GM21529 (cell line): ENCODE data around the gene EML5.
A peak's percentile ranks its signal among the peaks of the same experiment; 100 is the strongest.

Experiments
- ATAC-seq: cut with Tn5 transposase; IDR thresholded peaks from one replicate; pipeline ENCODE4 v1.9.1; 2021; ENCODE audit not compliant: unreplicated experiment

Gene EML5

DNA sequence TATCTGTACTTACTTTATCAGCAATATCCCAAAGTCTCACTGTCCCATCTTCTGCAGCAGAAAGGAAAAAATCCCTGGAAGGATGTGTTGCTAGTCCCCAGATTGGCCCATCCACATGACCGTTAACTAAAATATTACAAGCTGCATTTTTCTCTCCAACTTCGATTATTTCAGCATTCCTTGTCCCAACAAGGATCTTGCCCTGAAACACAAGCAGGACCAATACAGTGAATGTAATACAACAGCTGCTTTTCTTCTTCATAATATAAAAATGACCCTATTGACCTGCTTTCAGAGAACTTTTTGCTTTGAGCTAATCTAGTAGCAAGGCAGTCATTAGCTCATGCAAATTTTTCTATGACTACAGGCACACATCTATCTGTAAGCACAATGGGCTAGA, 171.7 kb downstream of the EML5 start:
- ATAC-seq = no peak

DNA sequence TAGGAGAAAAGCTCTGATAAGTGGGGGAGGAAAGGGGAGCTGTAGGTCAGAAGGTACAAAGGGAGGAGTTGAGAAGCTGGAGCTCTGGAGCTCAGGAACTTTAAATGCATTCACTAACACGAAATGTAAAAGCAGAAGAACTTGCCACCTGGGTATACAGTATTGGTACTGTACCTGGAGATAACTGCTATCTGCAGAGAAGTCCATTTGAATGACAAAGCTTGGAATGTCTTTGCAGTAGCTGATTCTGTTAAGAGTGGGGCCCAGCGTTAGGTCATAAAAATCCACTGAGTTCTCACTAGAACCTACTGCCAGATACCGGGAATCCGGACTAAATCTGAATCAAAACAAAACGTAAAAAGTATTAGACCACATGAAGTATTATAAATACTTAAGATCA, 174.3 kb downstream of the EML5 start:
- ATAC-seq = no peak

DNA sequence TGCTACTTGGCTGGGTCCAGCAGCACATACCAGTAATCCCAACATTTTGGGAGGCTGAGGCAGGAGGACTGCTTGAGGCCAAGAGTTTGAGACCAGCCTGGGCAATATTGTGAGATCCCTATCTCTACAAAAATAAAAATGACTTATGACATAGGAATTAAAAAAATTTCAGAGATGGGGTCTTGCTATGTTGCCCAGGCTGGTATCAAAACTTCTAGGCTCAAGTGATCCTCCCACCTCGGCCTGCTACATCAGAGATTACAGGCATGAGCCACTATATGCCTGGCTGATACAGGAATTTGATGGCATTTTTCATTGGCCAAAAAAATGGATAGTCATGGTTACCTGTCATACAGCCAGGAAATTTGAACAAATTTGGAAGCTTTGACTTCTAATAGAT, 175.3 kb downstream of the EML5 start:
- ATAC-seq = no peak

- ATAC-seq = no peak
These were observed 176.1 kb downstream of the EML5 start for GRCh38 chr14:88616697-88617096.

DNA sequence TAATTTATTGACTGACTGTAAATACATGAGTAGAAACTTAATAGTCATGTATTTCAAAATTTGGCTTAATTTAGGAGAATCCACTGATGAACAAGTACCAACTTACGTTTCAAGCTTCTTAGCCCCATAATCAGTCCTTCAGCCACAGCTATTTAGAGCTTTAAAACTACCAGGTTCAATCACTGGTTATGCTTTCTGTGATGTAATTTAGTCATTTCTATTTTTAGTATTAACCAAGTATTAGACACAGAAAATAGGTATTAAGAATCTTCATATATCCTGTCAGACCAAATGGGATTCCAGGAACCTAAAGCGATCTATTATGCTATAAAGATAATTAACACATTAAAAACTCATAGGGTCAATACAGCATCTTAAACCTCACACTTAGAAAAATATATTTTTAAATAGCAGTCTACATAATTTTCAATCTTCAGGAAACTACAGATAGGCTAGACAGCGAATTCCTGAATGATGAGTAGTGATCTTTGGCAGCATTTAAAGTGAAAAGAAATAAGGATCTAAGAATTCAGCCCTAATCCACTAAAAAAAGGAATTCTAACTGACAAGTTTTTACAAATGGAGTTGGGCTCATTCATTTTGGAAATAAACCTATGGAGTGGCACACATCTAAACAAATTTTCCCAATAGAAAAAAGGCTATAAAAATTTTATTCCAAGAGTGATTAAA, 178.4 kb downstream of the EML5 start:
- peak; percentile 61 for ATAC-seq

DNA sequence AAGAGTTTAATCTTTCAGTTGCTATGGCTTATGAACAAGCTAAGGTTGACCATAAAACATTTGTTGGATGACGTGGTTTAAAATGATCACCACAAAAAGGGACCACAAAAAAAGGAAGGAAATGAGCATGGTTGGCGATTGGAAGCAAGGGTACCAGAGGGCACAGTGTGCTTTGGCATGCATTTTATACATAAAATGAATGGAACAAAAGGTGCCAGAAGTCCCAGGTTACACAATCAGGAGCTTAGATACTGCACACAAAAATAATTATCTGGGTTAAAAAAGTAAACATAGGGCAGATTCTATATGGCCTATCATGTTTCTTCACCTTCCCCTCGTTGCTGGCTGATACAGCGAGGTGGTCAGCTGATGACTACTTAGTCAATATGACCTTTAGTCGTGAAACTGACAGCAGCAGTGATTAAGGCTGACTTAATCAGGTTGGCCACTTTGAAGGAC, 179.2 kb downstream of the EML5 start:
- peak; percentile 54 for ATAC-seq

DNA sequence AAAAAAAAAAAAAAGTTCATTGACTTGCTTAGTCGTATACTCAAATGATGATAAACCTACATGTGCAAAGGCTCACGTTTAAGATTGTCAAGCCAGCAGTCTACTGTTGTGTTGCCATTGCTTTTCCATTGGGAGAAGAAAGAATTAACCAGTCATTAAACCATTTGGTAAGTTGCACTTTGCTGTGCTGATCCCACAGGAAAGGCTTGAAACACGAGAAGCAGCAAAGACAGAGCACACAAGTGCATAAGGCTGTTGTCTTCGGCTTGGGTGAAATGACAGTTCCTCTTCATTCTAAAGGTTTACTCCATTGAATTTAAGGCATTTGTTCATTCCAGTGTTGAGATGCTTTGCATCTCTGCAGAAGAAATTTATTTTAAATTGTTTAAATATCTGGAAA, 179.8 kb downstream of the EML5 start:
- no peak for ATAC-seq

DNA sequence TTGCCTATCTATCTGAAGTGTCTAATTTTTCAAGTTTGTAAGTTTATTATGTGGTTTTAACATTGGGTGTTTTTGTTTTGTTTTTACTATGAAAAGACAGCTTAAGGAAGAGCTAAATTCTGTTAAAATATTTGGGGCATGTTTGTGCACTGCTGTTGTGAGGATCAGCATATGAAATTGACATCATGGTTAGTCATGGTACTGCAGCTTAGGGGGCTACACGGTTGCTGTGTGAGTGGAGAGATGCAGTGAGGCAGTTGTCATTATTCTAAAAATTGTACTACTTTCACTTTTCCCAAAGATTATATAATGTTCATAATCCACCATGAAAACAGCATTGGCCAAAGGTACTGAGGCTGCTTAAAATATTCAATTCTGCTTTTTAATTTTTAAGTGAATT, 180.9 kb downstream of the EML5 start:
- ATAC-seq = no peak

DNA sequence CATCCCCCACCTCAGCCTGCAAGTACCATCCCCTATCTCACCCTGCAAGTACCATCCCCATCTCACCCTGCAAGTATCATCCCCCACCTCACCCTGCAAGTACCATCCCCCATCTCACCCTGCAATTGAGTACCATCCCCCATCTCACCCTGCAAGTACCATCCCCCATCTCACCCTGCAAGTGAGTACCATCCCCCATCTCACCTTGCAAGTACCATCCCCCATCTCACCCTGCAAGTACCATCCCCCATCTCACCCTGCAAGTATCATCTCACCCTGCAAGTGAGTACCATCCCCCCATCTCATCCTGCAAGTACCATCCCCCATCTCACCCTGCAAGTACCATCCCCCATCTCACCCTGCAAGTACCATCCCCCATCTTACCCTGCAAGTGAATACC, 184.9 kb downstream of the EML5 start:
- no peak for ATAC-seq

DNA sequence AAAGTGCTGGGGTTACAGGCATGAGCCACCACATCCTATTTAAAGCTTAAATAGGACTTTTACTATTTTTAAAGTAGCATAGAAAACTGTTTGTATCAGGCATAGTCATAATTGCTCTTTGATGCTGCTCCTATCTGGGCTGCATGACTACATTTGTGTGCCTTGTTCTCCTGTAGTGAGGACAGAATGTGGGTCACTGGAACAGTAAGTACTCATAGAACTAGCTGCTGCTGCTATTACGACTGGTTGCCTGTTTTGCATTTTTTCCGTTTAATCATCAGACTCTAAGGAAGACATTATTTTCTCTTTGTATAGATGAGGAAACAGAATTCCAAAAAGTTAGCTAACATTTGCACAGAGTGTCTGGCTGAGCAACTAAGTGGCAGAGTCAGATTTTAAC, 187.2 kb downstream of the EML5 start:
- ATAC-seq = no peak

- ATAC-seq = no peak
These were observed 188.5 kb downstream of the EML5 start for GRCh38 chr14:88604212-88604611.

- ATAC-seq = peak; percentile 91
These were observed 192.9 kb downstream of the EML5 start for GRCh38 chr14:88599761-88600439.

DNA sequence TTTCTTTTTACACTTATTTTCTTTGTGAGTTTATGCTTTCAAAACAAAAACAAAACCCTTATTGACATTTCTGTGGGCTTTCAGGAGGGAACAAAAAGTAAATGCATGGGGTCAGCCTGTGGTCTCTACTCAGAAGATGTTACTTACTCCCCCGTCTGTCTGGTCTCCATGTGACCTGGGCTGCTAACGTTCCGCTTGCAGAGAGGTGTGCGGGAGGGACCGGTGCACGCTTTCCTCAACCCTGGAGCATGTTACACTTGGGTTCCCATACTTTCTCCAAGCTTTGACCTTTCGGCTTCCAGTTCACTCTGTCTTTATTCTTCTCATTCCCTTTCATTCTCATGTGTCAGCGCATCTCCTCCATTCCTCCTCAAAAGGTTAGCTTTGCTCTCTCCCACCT, 193.4 kb downstream of the EML5 start:
- ATAC-seq = peak; percentile 36

DNA sequence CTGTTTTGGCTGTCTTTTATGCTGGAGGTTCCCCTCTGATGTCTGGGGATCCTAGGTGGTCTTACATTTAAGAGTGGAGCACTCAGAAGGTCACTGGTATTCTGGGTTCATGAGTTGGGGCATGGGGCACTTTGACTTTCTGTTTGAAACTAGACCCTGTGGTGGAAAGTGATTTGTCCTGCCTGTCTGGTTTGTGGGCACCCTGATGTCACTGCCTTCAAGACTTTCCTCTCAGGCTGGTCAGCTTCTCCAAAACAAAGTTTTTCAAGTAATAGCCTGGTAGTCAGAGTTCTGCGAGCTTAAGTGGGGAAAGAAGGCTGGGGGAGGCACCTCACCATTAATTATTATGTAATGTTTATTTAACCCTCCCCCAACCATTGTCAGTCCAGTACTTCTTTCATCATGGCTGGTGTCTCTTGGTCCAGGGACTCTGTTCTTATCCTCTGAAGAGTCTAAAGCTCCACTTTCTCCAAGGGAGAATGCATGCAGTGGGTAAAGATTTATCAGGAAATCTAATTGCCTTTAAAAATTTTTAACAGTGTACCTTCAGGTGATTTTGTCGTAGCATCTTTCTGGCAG, 194.6 kb downstream of the EML5 start:
- no peak for ATAC-seq

DNA sequence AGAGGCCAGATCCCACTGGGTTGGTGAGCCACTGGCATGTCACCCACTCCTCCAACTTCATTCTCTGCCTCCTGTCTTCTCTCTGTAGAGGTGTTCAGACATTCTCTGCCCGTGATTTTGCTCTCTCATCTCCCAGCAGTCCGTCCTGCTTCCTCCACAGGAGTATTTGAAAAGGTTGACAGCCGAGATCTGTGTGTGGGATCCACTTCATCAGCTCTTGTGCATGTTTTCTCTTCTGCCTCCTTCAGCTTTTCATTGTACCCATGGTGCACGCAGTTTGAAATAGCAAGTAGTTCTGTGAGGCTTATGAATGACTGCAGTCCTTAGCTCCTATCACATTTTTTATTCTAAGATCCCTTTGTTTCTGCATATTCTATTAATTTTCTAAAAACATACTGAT, 195.2 kb downstream of the EML5 start:
- no peak for ATAC-seq

DNA sequence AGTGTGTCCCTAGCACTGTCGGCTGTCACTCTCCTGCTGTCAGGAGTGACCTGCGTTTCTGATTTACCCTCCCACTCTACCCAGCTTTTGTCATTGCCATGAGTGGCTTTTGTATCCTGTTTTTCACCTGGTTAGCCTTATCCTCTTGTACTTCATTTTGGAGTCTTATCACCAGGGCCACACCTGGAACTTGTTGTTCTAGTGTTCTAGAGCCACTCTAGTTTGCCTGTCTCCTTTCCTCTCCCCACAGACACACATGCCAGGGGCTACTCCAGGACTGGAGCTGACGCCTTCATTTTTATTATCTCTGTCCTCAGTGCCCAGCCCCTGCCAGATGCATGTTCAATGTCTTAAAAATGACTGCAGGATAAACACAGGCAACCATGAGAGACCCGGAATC, 195.7 kb downstream of the EML5 start:
- no peak for ATAC-seq

DNA sequence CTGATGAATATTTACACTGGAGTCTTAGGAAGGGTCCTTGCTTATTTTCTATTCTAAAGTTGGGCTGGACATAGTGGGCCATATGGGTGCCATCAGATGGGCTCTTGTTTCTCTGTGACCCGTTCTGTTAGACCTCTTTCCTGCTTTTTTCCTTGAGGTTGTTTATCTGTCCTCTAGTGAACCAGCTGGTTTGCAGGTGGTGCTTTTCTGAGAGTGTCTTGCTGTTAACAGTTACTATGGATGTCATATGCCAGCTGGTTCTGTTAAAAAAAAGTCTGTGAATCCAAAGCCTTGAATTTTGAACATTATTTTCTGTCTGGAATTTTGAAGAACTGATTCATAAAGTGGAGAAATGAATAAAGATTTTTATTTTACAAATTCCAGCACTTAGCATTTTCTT, 200.7 kb downstream of the EML5 start:
- ATAC-seq = no peak

- ATAC-seq = no peak
These were observed 202.6 kb downstream of the EML5 start for GRCh38 chr14:88590173-88590572.

DNA sequence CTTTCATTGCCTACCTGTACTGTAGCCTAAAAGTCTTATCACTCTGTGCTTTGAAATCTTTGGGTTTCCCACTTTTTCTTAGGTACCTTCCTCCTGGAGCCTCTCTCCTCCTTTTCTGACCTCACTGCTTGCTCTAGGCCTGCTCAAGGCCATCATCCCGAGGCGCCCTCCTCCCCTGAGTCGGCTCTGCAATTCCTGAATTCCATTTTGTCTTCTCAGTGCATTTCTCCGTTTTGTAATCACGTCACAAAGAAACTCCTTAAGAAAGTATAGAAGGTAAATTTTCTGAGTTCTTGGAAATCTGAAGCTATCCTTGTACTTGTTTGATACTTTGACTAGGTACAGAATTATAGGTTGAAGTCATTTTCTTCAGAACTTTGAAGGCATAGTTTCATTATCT, 204.7 kb downstream of the EML5 start:
- no peak for ATAC-seq

GRCh38 chr14:88584451-88584850, 208.3 kb downstream of the EML5 start:
- no peak for ATAC-seq

GRCh38 chr14:88576222-88576621, 216.5 kb downstream of the EML5 start:
- no peak for ATAC-seq

DNA sequence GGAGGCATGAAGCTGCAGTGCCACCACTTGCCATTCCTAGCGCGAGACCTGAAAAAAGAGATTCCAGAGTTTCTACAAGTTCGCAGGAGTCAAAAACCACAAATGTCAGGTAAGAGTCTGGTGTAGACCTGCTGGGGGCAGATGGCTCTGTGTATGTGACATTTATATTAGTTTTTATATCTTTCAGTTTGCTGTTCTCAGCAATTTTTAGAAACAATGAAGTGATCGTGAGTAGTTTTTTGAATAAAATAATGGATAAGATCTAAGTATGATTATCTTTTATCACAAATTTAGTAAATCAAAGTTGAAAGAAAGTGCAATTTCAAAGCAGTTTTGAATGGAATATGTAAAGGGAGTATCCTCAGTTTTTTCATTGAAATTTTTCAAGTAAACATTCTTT, 220.6 kb downstream of the EML5 start:
- ATAC-seq = no peak
